IPS-18a (cell line): Measurements from ENCODE around the gene ATG2B.

ENCODE experiments used
- H3K27ac ChIP-seq: one replicate; pipeline ENCODE4 v1.5.1; 2013; ENCODE audit warnings: low read length
- H3K27me3 ChIP-seq: one replicate; pipeline ENCODE4 v1.6.1; 2013; ENCODE audit warnings: mild to moderate bottlenecking, low read length; ENCODE audit not compliant: control insufficient read depth, insufficient read depth
- H3K36me3 ChIP-seq: one replicate; pipeline ENCODE4 v1.6.1; 2013; ENCODE audit warnings: low read depth, low read length; ENCODE audit not compliant: control insufficient read depth
- H3K4me1 ChIP-seq: one replicate; pipeline ENCODE4 v1.6.1; 2013; ENCODE audit warnings: low read depth, low read length; ENCODE audit not compliant: control insufficient read depth
- H3K4me3 ChIP-seq: one replicate; pipeline ENCODE4 v1.5.1; 2013; ENCODE audit warnings: low read length
- H3K9ac ChIP-seq: one replicate; pipeline ENCODE4 v1.6.1; 2013; ENCODE audit warnings: mild to moderate bottlenecking, low read length, moderate library complexity
- H3K9me3 ChIP-seq: one replicate; pipeline ENCODE4 v1.6.1; 2013; ENCODE audit warnings: low read depth, low read length; ENCODE audit not compliant: control insufficient read depth

ATG2B gene

DNA sequence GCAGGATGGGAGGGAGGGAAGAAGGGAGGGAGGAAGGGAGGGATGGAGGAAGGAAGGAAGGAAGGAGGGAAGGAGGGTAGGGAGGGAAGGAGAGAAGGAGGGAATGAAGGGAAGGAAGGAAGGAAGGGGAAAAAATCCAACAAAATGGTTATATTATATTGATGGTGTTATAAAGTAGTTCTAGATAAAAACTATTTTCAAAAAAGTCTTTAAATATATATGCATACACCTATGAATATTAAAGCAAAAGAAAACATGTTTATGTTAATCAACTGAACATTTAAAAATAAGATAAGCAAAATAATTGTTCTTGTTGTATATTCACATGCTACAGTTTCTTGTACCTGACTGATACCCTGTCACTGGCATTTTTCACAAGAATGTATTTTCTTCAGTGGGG, 105.2 kb downstream of the ATG2B start:
- Histone ChIP-seq H3K9me3 (no peaks in the 10 kb centered on the region), H3K9ac (no peak overlapping the region), H3K27ac (no peak overlapping the region), H3K4me3 (no peak overlapping the region), H3K4me1 (no peaks in the 10 kb centered on the region), H3K36me3 (no peaks in the 10 kb centered on the region), H3K27me3 (no peaks in the 10 kb centered on the region)

DNA sequence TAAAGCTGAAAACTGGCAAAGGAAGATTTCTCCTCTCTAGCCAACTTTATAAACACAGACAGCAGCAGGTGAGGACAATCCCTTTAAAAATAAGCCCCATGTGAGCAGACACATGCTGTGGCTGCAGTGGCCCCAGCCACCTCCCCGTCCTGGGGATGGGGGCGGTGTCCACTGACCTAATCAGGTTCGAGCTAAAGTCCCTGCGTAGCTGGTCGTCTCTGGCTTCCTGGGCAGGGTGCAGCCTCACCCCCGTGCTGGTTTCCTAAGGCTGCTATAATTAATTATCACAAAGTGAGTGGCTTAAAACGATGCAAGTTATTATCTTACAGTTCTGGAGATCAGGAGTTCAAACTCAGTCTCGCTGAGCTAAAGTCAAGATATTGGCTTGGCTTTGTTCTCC, 106.1 kb downstream of the ATG2B start:
- Histone ChIP-seq H3K4me1 (no peaks in the 10 kb centered on the region), H3K27ac (no peak overlapping the region), H3K4me3 (no peak overlapping the region), H3K36me3 (no peaks in the 10 kb centered on the region), H3K9me3 (no peaks in the 10 kb centered on the region), H3K9ac (no peak overlapping the region), H3K27me3 (no peaks in the 10 kb centered on the region)

DNA sequence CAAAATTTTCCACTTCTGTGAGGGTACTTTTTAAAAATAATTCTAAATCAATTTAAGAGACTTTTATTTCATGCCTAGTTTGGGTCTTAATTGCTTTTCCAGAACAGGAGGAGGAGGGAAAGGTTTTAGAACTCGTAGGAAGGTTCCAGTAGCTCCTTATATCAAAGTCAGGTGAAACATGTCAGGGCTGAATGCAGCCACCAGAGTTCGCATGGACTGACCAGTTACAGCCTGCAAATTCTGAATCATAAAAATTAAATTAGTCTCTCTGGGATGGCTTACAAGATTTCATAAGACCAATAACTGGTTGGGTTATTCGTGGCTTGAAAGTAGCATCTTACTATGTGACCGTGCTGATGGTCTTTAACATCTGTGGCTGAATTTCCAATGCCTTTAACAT, 106.7 kb downstream of the ATG2B start:
- Histone ChIP-seq H3K4me3 (no peak overlapping the region), H3K9ac (no peak overlapping the region), H3K9me3 (no peaks in the 10 kb centered on the region), H3K27ac (no peak overlapping the region), H3K27me3 (no peaks in the 10 kb centered on the region), H3K4me1 (no peaks in the 10 kb centered on the region), H3K36me3 (no peaks in the 10 kb centered on the region)

DNA sequence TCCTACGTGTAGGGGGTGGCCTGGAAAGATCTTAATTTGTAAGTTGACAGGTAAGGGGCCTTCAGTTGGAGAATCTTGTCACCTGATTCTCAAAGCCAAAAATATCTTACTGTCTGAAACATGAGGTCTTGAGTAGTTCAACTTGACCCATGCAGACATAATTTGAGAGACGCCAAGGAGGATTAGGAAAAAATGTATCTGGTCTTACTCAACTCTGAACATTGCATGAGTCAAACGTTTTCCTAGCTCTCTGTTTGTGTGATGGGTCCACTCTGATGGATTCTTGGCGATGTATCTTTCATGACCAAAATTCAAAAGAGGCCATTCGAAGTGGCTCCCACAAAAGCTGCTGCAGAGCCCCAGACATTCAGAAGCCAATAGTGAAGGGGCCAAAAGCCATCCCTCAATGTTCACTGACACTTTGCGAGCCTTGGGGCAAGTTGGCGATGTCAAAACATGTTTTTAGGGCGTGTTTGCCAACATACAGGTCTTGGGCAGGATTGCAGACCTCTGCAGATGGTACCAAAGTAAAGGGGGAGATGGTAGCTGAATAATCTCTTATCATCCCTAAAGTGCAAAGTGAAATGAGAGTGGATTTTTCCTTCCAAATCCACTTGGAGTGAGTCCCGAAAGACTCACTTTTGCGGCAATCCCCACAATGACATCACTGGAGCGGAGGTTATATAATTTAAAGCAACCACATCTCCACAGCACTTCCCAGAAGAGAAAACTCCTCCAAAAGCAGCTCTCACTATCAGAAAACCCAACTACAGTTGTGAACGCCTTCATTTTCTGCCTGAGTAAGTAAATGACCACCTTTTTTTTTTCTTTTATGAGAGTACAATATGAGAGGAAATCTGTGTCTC, 107.4 kb downstream of the ATG2B start, which contains the start of gene BDKRB1:
Gene BDKRB1 (plus strand): TSS at position 710 of the 866 bp plus-strand sequence. CDS start 7,473 bp downstream, outside the sequence.
- H3K27me3 ChIP-seq = no peaks in the 10 kb centered on the region
- H3K4me3 ChIP-seq = no peak within 1 kb of the TSS
- no peaks in the 10 kb centered on the region for H3K36me3 ChIP-seq
- no peaks in the 10 kb centered on the region for H3K9me3 ChIP-seq
- peaks cover 4% of the 10 kb centered on the region for H3K4me1 ChIP-seq
- H3K27ac ChIP-seq = no peak within 1 kb of the TSS
- H3K9ac ChIP-seq = no peak within 1 kb of the TSS

DNA sequence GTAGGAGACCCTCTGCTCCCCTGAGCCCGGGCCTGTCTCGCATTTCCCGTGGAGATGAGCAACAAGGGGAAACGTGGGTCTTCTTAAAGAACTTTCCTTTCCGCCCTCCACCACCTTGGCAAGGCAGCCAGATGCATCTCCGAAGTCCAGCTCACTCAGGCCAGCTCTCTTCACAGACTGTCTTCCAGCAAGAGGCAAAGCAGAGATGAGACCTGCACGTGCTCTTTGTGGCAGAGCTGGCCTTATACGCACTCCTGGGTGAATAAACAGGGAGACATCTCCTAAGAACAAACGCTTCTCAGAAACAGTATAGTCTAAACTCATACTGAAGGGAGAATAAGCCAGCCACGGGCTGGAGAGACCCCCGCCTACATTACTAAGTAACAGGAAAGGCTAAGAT, 108.5 kb downstream of the ATG2B start:
- Histone ChIP-seq H3K4me1 (peaks cover 9% of the 10 kb centered on the region), H3K4me3 (no peak overlapping the region), H3K27me3 (no peaks in the 10 kb centered on the region), H3K27ac (no peak overlapping the region), H3K9me3 (no peaks in the 10 kb centered on the region), H3K36me3 (no peaks in the 10 kb centered on the region), H3K9ac (no peak overlapping the region)

DNA sequence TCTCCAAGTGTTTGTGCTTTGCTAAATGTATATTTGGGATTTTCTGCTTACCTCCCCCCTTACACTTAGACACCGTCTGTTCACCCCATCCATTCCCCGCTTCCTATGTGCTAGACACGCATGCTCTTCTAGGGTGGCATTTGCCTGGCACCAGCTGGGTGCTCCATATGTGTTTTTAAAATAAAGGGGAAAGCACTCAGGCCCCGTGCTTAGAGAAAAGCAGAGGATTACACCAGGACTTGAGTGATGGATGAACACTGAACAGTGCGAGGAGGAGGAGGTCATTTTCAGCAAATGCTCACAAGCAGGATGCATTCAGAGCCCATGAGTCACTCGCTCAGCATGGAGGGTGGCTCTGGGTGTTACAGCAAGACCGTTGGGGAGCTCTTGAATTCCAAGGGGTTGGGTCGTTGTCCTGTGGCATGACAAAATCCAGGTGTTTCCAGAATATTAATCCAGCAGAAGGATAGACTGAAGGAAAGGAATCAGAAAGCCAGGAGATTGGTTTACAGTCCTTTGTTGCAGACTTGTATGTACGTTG, 110.1 kb downstream of the ATG2B start:
- no peak overlapping the region for H3K4me3 ChIP-seq
- H3K27ac ChIP-seq = no peak overlapping the region
- no peaks in the 10 kb centered on the region for H3K9me3 ChIP-seq
- H3K36me3 ChIP-seq = no peaks in the 10 kb centered on the region
- peaks cover 9% of the 10 kb centered on the region for H3K4me1 ChIP-seq
- H3K27me3 ChIP-seq = no peaks in the 10 kb centered on the region
- H3K9ac ChIP-seq = no peak overlapping the region

DNA sequence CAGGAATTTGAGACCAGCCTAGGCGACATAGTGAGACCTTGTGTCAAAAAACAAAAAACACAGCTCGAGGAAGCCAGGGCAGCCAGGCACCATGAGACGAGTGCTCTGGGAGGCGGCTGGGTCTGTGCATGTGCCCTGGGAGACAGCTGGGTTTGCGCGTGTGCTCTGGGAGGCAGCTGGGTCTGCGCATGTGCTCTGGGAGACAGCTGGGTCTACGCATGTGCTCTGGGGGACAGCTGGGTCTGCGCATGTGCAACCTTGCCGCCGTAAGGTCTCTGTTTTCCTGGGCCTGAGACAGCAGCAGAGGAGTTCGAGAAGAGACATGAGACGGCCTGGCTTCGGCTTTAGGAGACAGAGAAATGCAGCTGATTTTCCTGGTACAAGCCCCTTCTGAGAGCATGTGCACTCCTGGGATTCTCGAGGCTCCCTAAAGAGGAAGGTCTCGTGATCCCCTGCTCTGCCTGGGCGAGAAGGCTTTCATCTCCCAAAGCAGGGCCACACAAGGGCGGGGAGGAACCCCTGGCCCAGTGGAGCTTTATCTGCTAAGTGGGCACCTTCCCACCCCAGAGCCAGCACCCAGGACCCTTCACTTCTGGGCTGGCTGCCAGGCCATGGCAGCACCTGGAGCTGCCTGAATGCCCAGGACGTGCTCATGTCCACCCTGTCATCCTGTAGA, 110.7 kb downstream of the ATG2B start:
- no peak overlapping the region for H3K9ac ChIP-seq
- H3K36me3 ChIP-seq = no peaks in the 10 kb centered on the region
- no peak overlapping the region for H3K27ac ChIP-seq
- H3K4me3 ChIP-seq = no peak overlapping the region
- peaks cover 9% of the 10 kb centered on the region for H3K4me1 ChIP-seq
- no peaks in the 10 kb centered on the region for H3K27me3 ChIP-seq
- no peaks in the 10 kb centered on the region for H3K9me3 ChIP-seq

DNA sequence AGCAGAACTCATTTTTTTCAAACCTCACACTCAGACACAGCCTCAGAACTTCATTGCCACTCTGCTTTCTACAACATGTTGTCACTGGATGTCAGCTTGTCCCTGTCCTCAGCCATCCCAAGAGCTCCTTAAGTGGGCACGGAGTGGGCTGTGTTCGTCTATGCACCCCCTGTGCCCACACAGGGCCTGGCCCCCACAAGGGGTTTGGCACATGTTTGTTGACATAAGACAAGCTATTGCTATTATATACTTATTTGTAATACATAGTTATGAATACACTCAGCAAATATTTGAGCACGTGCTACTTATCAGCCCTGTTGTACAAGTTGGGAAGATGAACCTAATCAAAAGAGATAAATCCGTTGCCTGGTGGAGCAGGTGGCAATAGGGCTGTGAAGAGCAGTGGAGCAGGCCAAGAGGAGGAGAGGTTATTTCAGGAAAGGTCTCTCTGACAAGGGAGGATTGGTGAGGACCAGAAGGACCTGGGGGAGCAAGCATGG, 111.4 kb downstream of the ATG2B start:
- H3K4me3 ChIP-seq = no peak overlapping the region
- no peaks in the 10 kb centered on the region for H3K27me3 ChIP-seq
- H3K27ac ChIP-seq = no peak overlapping the region
- H3K4me1 ChIP-seq = peaks cover 9% of the 10 kb centered on the region
- no peaks in the 10 kb centered on the region for H3K36me3 ChIP-seq
- no peak overlapping the region for H3K9ac ChIP-seq
- no peaks in the 10 kb centered on the region for H3K9me3 ChIP-seq

DNA sequence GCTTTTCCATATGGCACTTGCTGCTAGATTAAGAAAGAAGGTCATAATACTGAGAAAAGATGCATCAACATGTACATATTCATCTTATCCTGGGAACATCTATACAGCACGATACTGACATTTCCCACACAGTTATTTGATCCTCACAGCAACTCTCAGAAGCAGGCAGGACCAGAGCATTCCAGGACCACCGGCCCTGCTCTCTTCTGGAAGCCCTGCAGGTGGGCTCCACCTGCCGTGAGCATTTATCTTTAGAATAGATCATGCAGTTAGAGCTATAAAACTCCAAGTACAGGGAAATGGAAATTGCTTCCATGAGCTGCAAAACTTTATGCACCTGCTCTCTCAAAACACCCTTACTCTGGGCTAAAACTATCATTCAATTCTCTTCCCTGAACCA, 112.7 kb downstream of the ATG2B start:
- no peak overlapping the region for H3K27ac ChIP-seq
- no peaks in the 10 kb centered on the region for H3K36me3 ChIP-seq
- no peaks in the 10 kb centered on the region for H3K27me3 ChIP-seq
- no peaks in the 10 kb centered on the region for H3K9me3 ChIP-seq
- peaks cover 9% of the 10 kb centered on the region for H3K4me1 ChIP-seq
- no peak overlapping the region for H3K4me3 ChIP-seq
- H3K9ac ChIP-seq = no peak overlapping the region

DNA sequence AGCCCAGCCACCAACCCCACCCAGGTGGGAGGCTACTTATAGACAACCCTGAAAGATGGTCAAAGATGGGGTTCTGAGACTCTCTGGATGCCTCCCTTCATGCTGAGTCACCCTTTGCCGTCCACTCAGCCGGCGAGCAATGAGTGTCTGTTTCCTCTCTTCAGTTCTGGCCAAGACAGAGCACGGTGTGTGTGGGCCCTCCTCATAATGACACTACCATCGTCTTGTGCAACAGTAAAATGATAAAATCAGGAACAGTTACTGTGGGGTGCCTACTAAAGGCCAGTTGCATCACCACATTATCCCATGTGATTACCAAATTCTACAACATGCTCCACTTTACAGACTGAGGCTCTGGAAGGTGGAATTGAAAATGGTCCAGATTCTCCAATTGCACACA, 114.1 kb downstream of the ATG2B start:
- H3K9me3 ChIP-seq = no peaks in the 10 kb centered on the region
- no peaks in the 10 kb centered on the region for H3K36me3 ChIP-seq
- no peak overlapping the region for H3K9ac ChIP-seq
- H3K27me3 ChIP-seq = no peaks in the 10 kb centered on the region
- H3K4me1 ChIP-seq = peaks cover 9% of the 10 kb centered on the region
- H3K27ac ChIP-seq = no peak overlapping the region
- H3K4me3 ChIP-seq = no peak overlapping the region

DNA sequence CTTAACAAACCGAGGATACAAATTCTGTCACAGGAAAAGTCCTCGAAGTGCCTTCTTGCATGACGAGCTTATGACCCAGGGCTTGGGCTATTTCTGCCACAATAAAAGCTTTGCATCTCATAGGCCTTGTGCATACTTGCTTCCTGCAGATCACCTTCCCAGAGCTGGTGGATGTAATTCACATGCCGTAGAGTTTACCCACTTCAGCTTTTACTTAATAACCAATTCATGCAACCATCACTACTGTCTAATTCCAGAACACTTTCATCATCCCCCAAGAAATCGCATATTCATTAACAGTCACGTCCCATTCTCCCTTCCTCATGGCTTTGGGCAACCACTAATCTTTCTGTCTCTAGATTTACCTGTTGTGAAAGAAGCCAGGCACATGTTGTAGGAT, 116.1 kb downstream of the ATG2B start:
- no peaks in the 10 kb centered on the region for H3K27me3 ChIP-seq
- H3K36me3 ChIP-seq = no peaks in the 10 kb centered on the region
- peaks cover 9% of the 10 kb centered on the region for H3K4me1 ChIP-seq
- no peak overlapping the region for H3K9ac ChIP-seq
- no peak overlapping the region for H3K4me3 ChIP-seq
- H3K9me3 ChIP-seq = no peaks in the 10 kb centered on the region
- H3K27ac ChIP-seq = no peak overlapping the region
